A549 (cell line): ENCODE data around the gene PPP1R3D.

Source experiments
- CTCF ChIP-seq: fragments of >200 bp; sonication (Bioruptor Twin); formaldehyde crosslinking; IDR thresholded peaks from 3 replicates; pipeline ENCODE4 v1.5.1; 2016
- ZC3H11A ChIP-seq: fragments of 450-650 bp; IDR thresholded peaks from 2 replicates; pipeline ENCODE4 v1.6.1; 2014; ENCODE audit warnings: antibody characterized with exemption, mild to moderate bottlenecking

GRCh38 chr20:59949911-59950310 is 9.8 kb upstream of the PPP1R3D start:
- no peak for TF ChIP-seq CTCF
- TF ChIP-seq ZC3H11A, result no peak
